Measurements from ENCODE around the gene MGLL.

Gene MGLL

GRCh38 chr3:127741690-127742089 lies 80.6 kb downstream of the MGLL start:
- DNase-seq (ENCODE audit: low spot score): no peak

GRCh38 chr3:127741246-127741645 lies 81.1 kb downstream of the MGLL start:
- no peak for DNase-seq (ENCODE audit: low spot score)

- no peak for DNase-seq (ENCODE audit: low spot score)
Measured at GRCh38 chr3:127740136-127740915, 82.0 kb downstream of the MGLL start.

- no peak for DNase-seq (ENCODE audit: low spot score)
Measured at GRCh38 chr3:127739347-127740135, 82.8 kb downstream of the MGLL start.

GRCh38 chr3:127738192-127738840 lies 84.0 kb downstream of the MGLL start:
- no peak for DNase-seq (ENCODE audit: low spot score)

- no peak for DNase-seq (ENCODE audit: low spot score)
Measured at GRCh38 chr3:127736801-127737539, 85.3 kb downstream of the MGLL start.

- DNase-seq (ENCODE audit: low spot score): no peak
Measured at GRCh38 chr3:127735767-127736693, 86.3 kb downstream of the MGLL start.

- DNase-seq (ENCODE audit: low spot score): peak; percentile 78
Measured at GRCh38 chr3:127734754-127735473, 87.4 kb downstream of the MGLL start.

GRCh38 chr3:127734181-127734720 lies 88.1 kb downstream of the MGLL start:
- no peak for DNase-seq (ENCODE audit: low spot score)

GRCh38 chr3:127733781-127734180 lies 88.5 kb downstream of the MGLL start:
- no peak for DNase-seq (ENCODE audit: low spot score)

GRCh38 chr3:127732879-127733350 lies 89.4 kb downstream of the MGLL start:
- DNase-seq (ENCODE audit: low spot score): no peak

- DNase-seq (ENCODE audit: low spot score): no peak
Measured at GRCh38 chr3:127732303-127732702, 90.0 kb downstream of the MGLL start.

- no peak for DNase-seq (ENCODE audit: low spot score)
Measured at GRCh38 chr3:127731546-127732289, 90.6 kb downstream of the MGLL start.

- DNase-seq (ENCODE audit: low spot score): no peak
Measured at GRCh38 chr3:127730666-127731295, 91.5 kb downstream of the MGLL start.

- peak; percentile 23 for DNase-seq (ENCODE audit: low spot score)
Measured at GRCh38 chr3:127730171-127730570, 92.1 kb downstream of the MGLL start.

GRCh38 chr3:127729556-127730056 lies 92.7 kb downstream of the MGLL start:
- no peak for DNase-seq (ENCODE audit: low spot score)

GRCh38 chr3:127728417-127729015 lies 93.8 kb downstream of the MGLL start:
- no peak for DNase-seq (ENCODE audit: low spot score)

GRCh38 chr3:127726894-127727293 lies 95.4 kb downstream of the MGLL start:
- no peak for DNase-seq (ENCODE audit: low spot score)

All from SW480 (cell line).